Panc1 (cell line): ENCODE data around the gene PPP1R14C. TPM values are rescaled to one million over a fixed set of nuclear protein-coding genes. Genes with fewer than 3 reads are reported as not detected.

Experiments
- ATAC-seq: fragments of 200-7000 bp; cut with Tn5 transposase; 2 replicates; pipeline ENCODE4 v1.9.1; 2020; ENCODE audit warnings: mild to moderate bottlenecking, moderate library complexity
- BruUV-seq: library from RNA; stranded (reverse); fragments of 400-500 nt; replicated peaks from 2 replicates; lab custom pipeline; 2021; lab: Mats Ljungman, UMichigan
- CTCF ChIA-PET: fragments of 300-600 bp; sonication (Branson Sonifier 250); formaldehyde crosslinking; loops from one replicate; lab custom pipeline; 2022; ENCODE audit warnings: antibody characterized with exemption; lab: Charles Lee
- POLR2A ChIA-PET: fragments of 300-600 bp; sonication (Branson Sonifier 250); formaldehyde crosslinking; loops from one replicate; lab custom pipeline; 2022; ENCODE audit warnings: antibody characterized with exemption; lab: Charles Lee
- DNase-seq: peaks from one replicate; pipeline ENCODE4 v3.0.0-alpha.2; 2010; ENCODE audit warnings: low read depth, low spot score
- H3K27ac ChIP-seq: 2 replicates; pipeline ENCODE4 v1.5.1; 2011; ENCODE audit warnings: mild to moderate bottlenecking, low read length, inconsistent platforms
- H3K27me3 ChIP-seq: fragments of 200-500 bp; sonication (Bioruptor generic); 2 replicates; pipeline ENCODE4 v1.6.0; 2014; ENCODE audit warnings: low read length, inconsistent platforms; ENCODE audit not compliant: control insufficient read depth, insufficient read depth
- H3K36me3 ChIP-seq: fragments of 200-500 bp; sonication (Bioruptor generic); 2 replicates; pipeline ENCODE4 v1.5.1; 2014; ENCODE audit warnings: inconsistent platforms, mild to moderate bottlenecking, low read length, moderate library complexity; ENCODE audit not compliant: control insufficient read depth, insufficient read depth
- H3K4me1 ChIP-seq: 2 replicates; pipeline ENCODE4 v1.5.1; 2011; ENCODE audit warnings: inconsistent platforms, mild to moderate bottlenecking, low read length, moderate library complexity; ENCODE audit not compliant: control insufficient read depth, insufficient read depth
- H3K4me3 ChIP-seq, 2 experiments: 2 replicates each; pipeline ENCODE4 v1.5.1; 2011 to 2012; ENCODE audit warnings: low read depth in 2 of 2, low read length in 2 of 2, mild to moderate bottlenecking in 2 of 2, inconsistent platforms in 1 of 2, moderate library complexity in 1 of 2
- H3K9me3 ChIP-seq: fragments of 200-500 bp; sonication (Bioruptor generic); 2 replicates; pipeline ENCODE4 v1.5.1; 2014; ENCODE audit warnings: low read depth, mild to moderate bottlenecking, inconsistent platforms, low read length, moderate library complexity; ENCODE audit not compliant: control insufficient read depth, insufficient read depth
- POLR2AphosphoS5 ChIP-seq: IDR thresholded peaks from 2 replicates; pipeline ENCODE4 v1.6.1; 2012; ENCODE audit warnings: mild to moderate bottlenecking, low read depth, low read length, moderate library complexity
- SIN3A ChIP-seq: IDR thresholded peaks from 2 replicates; pipeline ENCODE4 v1.6.1; 2012; ENCODE audit warnings: low read depth, mild to moderate bottlenecking, low read length, moderate library complexity, borderline replicate concordance; ENCODE audit not compliant: insufficient read depth
- TCF7L2 ChIP-seq: IDR thresholded peaks from 2 replicates; pipeline ENCODE4 v1.6.1; 2011; ENCODE audit warnings: mild to moderate bottlenecking, low read depth, low read length, inconsistent platforms
- in situ Hi-C: cut with HindIII; loops from 2 replicates; pipeline ENCODE4 v1.10.0; 2016; ENCODE audit warnings: low sequenced_read_pairs, low pct_unique_long_range_greater_than_20kb
- intact Hi-C: fragments of 100-400 bp; cut with micrococcal nuclease; formaldehyde crosslinking; loops from one replicate; pipeline ENCODE4 v1.10.0; 2022; ENCODE audit not compliant: unreplicated experiment
- total RNA-seq: library from RNA; stranded (reverse); gene quantifications from one replicate; pipeline ENCODE4 v1.2.1, GENCODE V29; 2021; ENCODE audit not compliant: unreplicated experiment
- TF ChIP-seq, protein P1 (sequence below), 2 experiments: IDR thresholded peaks; 2 replicates each; pipeline ENCODE4 v1.6.1; 2011 to 2012; ENCODE audit warnings: low read depth in 2 of 2, control low read depth in 1 of 2, low read length in 1 of 2, mild to moderate bottlenecking in 1 of 2, moderate library complexity in 1 of 2; ENCODE audit not compliant: insufficient read depth in 1 of 2
- TF ChIP-seq, protein P2 (sequence below): fragments of 450-650 bp; IDR thresholded peaks from 2 replicates; pipeline ENCODE4 v1.5.1; 2017; ENCODE audit warnings: mild to moderate bottlenecking

Gene PPP1R14C
- total RNA-seq, 1 experiment from 2014 or later: not detected

DNA sequence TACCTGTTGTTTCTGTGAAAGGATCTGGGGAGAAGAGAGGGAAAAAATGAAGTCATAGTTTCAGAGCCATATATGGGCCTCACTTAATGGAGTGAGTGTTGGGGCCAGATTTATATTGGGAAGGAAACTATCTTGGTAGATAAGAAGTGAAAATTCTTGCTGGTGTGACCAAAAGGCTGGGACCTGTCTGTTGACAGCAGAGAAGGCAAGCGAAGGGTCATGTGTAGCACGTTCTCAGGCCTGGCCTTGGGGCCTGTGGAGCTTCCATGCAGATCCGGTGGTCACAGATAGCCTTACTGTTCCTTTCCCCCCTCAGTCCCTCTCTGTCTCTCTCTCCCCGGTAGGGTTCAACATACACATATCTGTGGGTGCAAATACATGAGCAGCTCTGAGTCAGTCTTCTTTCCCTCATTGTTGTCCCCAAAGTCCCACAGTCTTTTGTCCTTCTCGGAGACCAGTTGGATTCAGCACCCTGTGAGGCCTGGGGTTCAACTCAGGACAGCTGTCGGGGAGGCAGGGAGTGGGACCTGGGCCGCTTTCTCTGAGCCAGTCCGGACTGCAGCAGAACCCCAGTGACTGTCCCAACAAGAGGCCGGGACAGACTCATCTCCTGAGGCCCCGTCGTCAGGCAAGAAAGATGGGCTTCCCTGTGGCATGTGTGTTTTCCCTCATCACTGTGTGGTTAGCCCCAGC is 34.6 kb downstream of the PPP1R14C start:
- Histone ChIP-seq H3K36me3 (no peaks in the 10 kb centered on the region), H3K9me3 (no peaks in the 10 kb centered on the region), H3K27me3 (no peaks in the 10 kb centered on the region), H3K4me1 (no peaks in the 10 kb centered on the region), H3K27ac (no peak overlapping the region), H3K4me3 (no peak overlapping the region)
- intact Hi-C loops: no loop called here
- POLR2A ChIA-PET: no interaction called here
- no TSS peak for BruUV-seq
- in situ Hi-C loops: no loop called here
- DNase-seq (no peak), ATAC-seq (no peak)
- CTCF ChIA-PET: interaction anchor here (0.5 kb wide), 1 partner anchor 10 kb away, joined by 7 read pairs; no protein-coding TSS in a partner anchor
- TF ChIP-seq POLR2AphosphoS5: no peak
- TF ChIP-seq SIN3A: no peak
- TF ChIP-seq, protein P1, sequence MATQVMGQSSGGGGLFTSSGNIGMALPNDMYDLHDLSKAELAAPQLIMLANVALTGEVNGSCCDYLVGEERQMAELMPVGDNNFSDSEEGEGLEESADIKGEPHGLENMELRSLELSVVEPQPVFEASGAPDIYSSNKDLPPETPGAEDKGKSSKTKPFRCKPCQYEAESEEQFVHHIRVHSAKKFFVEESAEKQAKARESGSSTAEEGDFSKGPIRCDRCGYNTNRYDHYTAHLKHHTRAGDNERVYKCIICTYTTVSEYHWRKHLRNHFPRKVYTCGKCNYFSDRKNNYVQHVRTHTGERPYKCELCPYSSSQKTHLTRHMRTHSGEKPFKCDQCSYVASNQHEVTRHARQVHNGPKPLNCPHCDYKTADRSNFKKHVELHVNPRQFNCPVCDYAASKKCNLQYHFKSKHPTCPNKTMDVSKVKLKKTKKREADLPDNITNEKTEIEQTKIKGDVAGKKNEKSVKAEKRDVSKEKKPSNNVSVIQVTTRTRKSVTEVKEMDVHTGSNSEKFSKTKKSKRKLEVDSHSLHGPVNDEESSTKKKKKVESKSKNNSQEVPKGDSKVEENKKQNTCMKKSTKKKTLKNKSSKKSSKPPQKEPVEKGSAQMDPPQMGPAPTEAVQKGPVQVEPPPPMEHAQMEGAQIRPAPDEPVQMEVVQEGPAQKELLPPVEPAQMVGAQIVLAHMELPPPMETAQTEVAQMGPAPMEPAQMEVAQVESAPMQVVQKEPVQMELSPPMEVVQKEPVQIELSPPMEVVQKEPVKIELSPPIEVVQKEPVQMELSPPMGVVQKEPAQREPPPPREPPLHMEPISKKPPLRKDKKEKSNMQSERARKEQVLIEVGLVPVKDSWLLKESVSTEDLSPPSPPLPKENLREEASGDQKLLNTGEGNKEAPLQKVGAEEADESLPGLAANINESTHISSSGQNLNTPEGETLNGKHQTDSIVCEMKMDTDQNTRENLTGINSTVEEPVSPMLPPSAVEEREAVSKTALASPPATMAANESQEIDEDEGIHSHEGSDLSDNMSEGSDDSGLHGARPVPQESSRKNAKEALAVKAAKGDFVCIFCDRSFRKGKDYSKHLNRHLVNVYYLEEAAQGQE (IDR thresholded peaks at IDR 0.05; ENCODE audit: insufficient read depth in 1 of 2, low read depth in 2 of 2, low read length in 1 of 2): no peak
- TF ChIP-seq, protein P2, sequence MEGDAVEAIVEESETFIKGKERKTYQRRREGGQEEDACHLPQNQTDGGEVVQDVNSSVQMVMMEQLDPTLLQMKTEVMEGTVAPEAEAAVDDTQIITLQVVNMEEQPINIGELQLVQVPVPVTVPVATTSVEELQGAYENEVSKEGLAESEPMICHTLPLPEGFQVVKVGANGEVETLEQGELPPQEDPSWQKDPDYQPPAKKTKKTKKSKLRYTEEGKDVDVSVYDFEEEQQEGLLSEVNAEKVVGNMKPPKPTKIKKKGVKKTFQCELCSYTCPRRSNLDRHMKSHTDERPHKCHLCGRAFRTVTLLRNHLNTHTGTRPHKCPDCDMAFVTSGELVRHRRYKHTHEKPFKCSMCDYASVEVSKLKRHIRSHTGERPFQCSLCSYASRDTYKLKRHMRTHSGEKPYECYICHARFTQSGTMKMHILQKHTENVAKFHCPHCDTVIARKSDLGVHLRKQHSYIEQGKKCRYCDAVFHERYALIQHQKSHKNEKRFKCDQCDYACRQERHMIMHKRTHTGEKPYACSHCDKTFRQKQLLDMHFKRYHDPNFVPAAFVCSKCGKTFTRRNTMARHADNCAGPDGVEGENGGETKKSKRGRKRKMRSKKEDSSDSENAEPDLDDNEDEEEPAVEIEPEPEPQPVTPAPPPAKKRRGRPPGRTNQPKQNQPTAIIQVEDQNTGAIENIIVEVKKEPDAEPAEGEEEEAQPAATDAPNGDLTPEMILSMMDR: no peak
- no peak for TF ChIP-seq TCF7L2

DNA sequence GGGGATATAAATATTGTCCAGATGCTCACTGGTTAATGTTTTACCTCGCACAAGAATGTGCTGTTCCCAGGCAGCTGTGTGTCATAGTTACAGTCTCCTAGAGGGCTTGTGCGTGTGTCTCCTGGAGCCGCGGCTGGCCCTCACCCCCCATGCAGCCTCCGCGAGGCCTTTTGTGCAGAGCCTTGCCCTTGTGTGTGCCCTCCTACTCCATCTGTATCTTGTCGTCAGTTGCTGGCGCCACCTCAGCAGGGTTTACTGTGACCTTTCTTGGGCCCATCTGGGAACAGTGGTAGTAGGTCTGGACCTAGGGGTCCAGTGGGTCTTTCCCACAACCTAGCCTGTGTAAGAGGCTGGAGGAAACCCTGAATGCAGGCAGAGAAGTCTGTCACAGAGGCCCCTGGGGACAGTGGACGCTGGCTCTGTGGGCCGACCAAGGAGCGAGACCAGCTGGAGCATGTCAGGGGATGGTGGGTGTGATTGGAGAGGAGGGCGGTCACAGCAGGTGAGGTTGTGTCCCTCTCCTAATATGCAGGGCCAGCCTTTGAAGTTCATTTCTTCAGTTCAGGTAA is 35.2 kb downstream of the PPP1R14C start:
- no peak overlapping the region for H3K4me3 ChIP-seq
- no peaks in the 10 kb centered on the region for H3K4me1 ChIP-seq
- POLR2A ChIA-PET: no interaction called here
- in situ Hi-C loops (no loop called here), intact Hi-C loops (no loop called here)
- no peak for ATAC-seq
- TF ChIP-seq TCF7L2 (no peak), POLR2AphosphoS5 (no peak), SIN3A (no peak)
- TF ChIP-seq, protein P2: no peak
- TF ChIP-seq, protein P1 (IDR thresholded peaks at IDR 0.05; ENCODE audit: insufficient read depth in 1 of 2, low read depth in 2 of 2, low read length in 1 of 2): no peak
- no peak overlapping the region for H3K27ac ChIP-seq
- no peaks in the 10 kb centered on the region for H3K9me3 ChIP-seq
- DNase-seq: no peak
- CTCF ChIA-PET: interaction anchor here (0.5 kb wide), 1 partner anchor 9 kb away, joined by 7 read pairs; no protein-coding TSS in a partner anchor
- H3K36me3 ChIP-seq: no peaks in the 10 kb centered on the region
- 0 out of 2 replicates have a peak, but pooled peaks cover 2% of the 10 kb centered on the region for H3K27me3 ChIP-seq
- no TSS peak for BruUV-seq
